GM23338 (cell line): ENCODE results near the gene IRF1. TPM values are rescaled to one million over a fixed set of nuclear protein-coding genes. Genes with fewer than 3 reads are reported as not detected.

Experiments
- ATAC-seq: fragments of 200-7000 bp; cut with Tn5 transposase; 3 replicates; pipeline ENCODE4 v1.9.1; 2020
- DNase-seq: peaks from one replicate; pipeline ENCODE4 v3.0.0-alpha.2; 2015; ENCODE audit warnings: low spot score
- H2AFZ ChIP-seq: fragments of 200-600 bp; sonication (generic); 2 replicates; pipeline ENCODE4 v1.8.0; 2016; ENCODE audit warnings: antibody characterized with exemption, mild to moderate bottlenecking, moderate library complexity
- H3F3A ChIP-seq: fragments of 200-600 bp; sonication (generic); replicated peaks from 2 replicates; pipeline ENCODE4 v1.8.0; 2017; ENCODE audit warnings: antibody characterized with exemption, mixed run types, low read depth
- H3K27ac ChIP-seq: fragments of 200-600 bp; sonication (generic); 2 replicates; pipeline ENCODE4 v1.6.1; 2016; ENCODE audit warnings: low read depth
- H3K27me3 ChIP-seq: fragments of 200-600 bp; sonication (generic); 2 replicates; pipeline ENCODE4 v1.8.0; 2016; ENCODE audit warnings: mild to moderate bottlenecking, mixed run types, moderate library complexity; ENCODE audit not compliant: insufficient read depth
- H3K36me3 ChIP-seq: fragments of 200-600 bp; sonication (generic); 2 replicates; pipeline ENCODE4 v1.8.0; 2016; ENCODE audit warnings: mild to moderate bottlenecking; ENCODE audit not compliant: insufficient read depth
- H3K4me1 ChIP-seq: fragments of 200-600 bp; sonication (generic); 2 replicates; pipeline ENCODE4 v1.8.0; 2016; ENCODE audit warnings: mild to moderate bottlenecking, moderate library complexity; ENCODE audit not compliant: insufficient read depth
- H3K4me2 ChIP-seq: fragments of 200-600 bp; sonication (generic); 2 replicates; pipeline ENCODE4 v1.7.1; 2017; ENCODE audit warnings: mixed run types
- H3K4me3 ChIP-seq: fragments of 200-600 bp; sonication (generic); 2 replicates; pipeline ENCODE4 v1.6.1; 2016; ENCODE audit warnings: mixed run types
- H3K79me2 ChIP-seq: fragments of 200-600 bp; sonication (generic); replicated peaks from 2 replicates; pipeline ENCODE4 v1.8.0; 2017; ENCODE audit warnings: mild to moderate bottlenecking; ENCODE audit not compliant: insufficient read depth
- H3K9me2 ChIP-seq: fragments of 200-600 bp; sonication (generic); 2 replicates; pipeline ENCODE4 v1.8.0; 2017; ENCODE audit not compliant: insufficient read depth
- H4K20me1 ChIP-seq: fragments of 200-600 bp; sonication (generic); replicated peaks from 2 replicates; pipeline ENCODE4 v1.8.0; 2017; ENCODE audit warnings: mild to moderate bottlenecking; ENCODE audit not compliant: insufficient read depth
- H3K27ac Mint-ChIP-seq: 2 replicates; pipeline ENCODE4 v1.8.0; 2020; ENCODE audit warnings: inconsistent platforms, mild to moderate bottlenecking, moderate library complexity, mixed read lengths
- H3K27me3 Mint-ChIP-seq: 3 replicates; pipeline ENCODE4 v1.8.0; 2022; ENCODE audit warnings: low read depth, mild to moderate bottlenecking, moderate library complexity, mixed read lengths, inconsistent platforms; ENCODE audit not compliant: insufficient read depth, poor library complexity
- H3K36me3 Mint-ChIP-seq: 3 replicates; pipeline ENCODE4 v1.8.0; 2021; ENCODE audit warnings: low read depth, mild to moderate bottlenecking, inconsistent platforms, moderate library complexity, mixed read lengths
- H3K4me1 Mint-ChIP-seq: 3 replicates; pipeline ENCODE4 v1.8.0; 2020; ENCODE audit warnings: mild to moderate bottlenecking, inconsistent platforms, mixed read lengths
- H3K4me3 Mint-ChIP-seq: 3 replicates; pipeline ENCODE4 v1.8.0; 2021; ENCODE audit warnings: moderate library complexity, mild to moderate bottlenecking, inconsistent platforms, mixed read lengths
- H3K9me3 Mint-ChIP-seq: 3 replicates; pipeline ENCODE4 v1.8.0; 2020; ENCODE audit warnings: moderate library complexity, mild to moderate bottlenecking, inconsistent platforms, mixed read lengths
- CREB1 ChIP-seq: fragments of 250-450 bp; sonication (Bioruptor Pico); IDR thresholded peaks from 2 replicates; pipeline ENCODE4 v1.5.0; 2020; ENCODE audit warnings: low read depth, mild to moderate bottlenecking, moderate library complexity
- CTCF ChIP-seq, 2 experiments: fragments of 200-600 bp in 1 of 2; sonication (generic) in 1 of 2; conservative IDR thresholded peaks; 2 replicates each; pipeline versions ENCODE4 v1.5.1 to v1.6.1; 2016 to 2017; ENCODE audit warnings: antibody characterized with exemption in 2 of 2, low read depth in 2 of 2, mild to moderate bottlenecking in 2 of 2, moderate library complexity in 1 of 2
- EZH2 ChIP-seq: fragments of 200-600 bp; sonication (generic); IDR thresholded peaks from one replicate; pipeline ENCODE4 v1.8.0; 2017; ENCODE audit warnings: antibody characterized with exemption, mild to moderate bottlenecking, low read depth; ENCODE audit not compliant: unreplicated experiment
- EZH2phosphoT487 ChIP-seq: fragments of 200-600 bp; sonication (generic); IDR thresholded peaks from one replicate; pipeline ENCODE4 v1.8.1; 2018; ENCODE audit warnings: antibody characterized with exemption; ENCODE audit not compliant: unreplicated experiment
- JUNB ChIP-seq: IDR thresholded peaks from one replicate; pipeline ENCODE4 v1.6.1; 2016; ENCODE audit warnings: antibody characterized with exemption; ENCODE audit not compliant: unreplicated experiment
- NANOG ChIP-seq: IDR thresholded peaks from 2 replicates; pipeline ENCODE4 v1.6.1; 2016; ENCODE audit warnings: antibody characterized with exemption, borderline replicate concordance
- POLR2AphosphoS5 ChIP-seq: IDR thresholded peaks from 2 replicates; pipeline ENCODE4 v1.6.1; 2016; ENCODE audit warnings: antibody characterized with exemption, low read depth
- STAT1 ChIP-seq: IDR thresholded peaks from one replicate; pipeline ENCODE4 v1.6.1; 2016; ENCODE audit warnings: antibody characterized with exemption; ENCODE audit not compliant: unreplicated experiment
- ZNF114 ChIP-seq: fragments of 250-450 bp; sonication (Bioruptor Pico); IDR thresholded peaks from 2 replicates; pipeline ENCODE4 v1.5.0; 2020; ENCODE audit warnings: mild to moderate bottlenecking, moderate library complexity
- ZNF331 ChIP-seq: fragments of 250-450 bp; sonication (Bioruptor Pico); IDR thresholded peaks from 2 replicates; pipeline ENCODE4 v1.5.0; 2020; ENCODE audit warnings: low read depth, mild to moderate bottlenecking, moderate library complexity
- ZNF462 ChIP-seq: fragments of 250-450 bp; sonication (Bioruptor Pico); IDR thresholded peaks from 2 replicates; pipeline ENCODE4 v1.5.0; 2020; ENCODE audit warnings: mild to moderate bottlenecking, moderate library complexity
- polyA plus RNA-seq: library from polyadenylated mRNA; unstranded; fragments of >200 nt; fragmentation: Nextera tagmentation; extraction: Ambion mirVana; gene quantifications from 2 replicates; pipeline ENCODE4 v1.2.1, GENCODE V29; 2016
- total RNA-seq: library from RNA; depleted of rRNA; stranded (reverse); fragments of >200 nt; shearing (Covaris generic); gene quantifications from 2 replicates; pipeline ENCODE4 v1.2.3, GENCODE V29; 2014
- TF ChIP-seq, protein P1 (sequence below): IDR thresholded peaks from 2 replicates; pipeline ENCODE4 v1.6.1; 2016; ENCODE audit warnings: antibody characterized with exemption
- TF ChIP-seq, protein P2 (sequence below): IDR thresholded peaks from one replicate; pipeline ENCODE4 v1.6.1; 2018; ENCODE audit warnings: antibody characterized with exemption; ENCODE audit not compliant: unreplicated experiment

Gene IRF1
- total and polyA plus RNA-seq, 2 experiments from 2014 or later, result 6.9 to 8.6 TPM

GRCh38 chr5:132491368-132492364 is 1.1 kb upstream of the IRF1 start:
- peaks cover 23% of the 10 kb centered on the region for H3K27me3 Mint-ChIP-seq

More at GRCh38 chr5:132491368-132492364, 1.1 kb upstream of the IRF1 start:
- H3K79me2 ChIP-seq, result 0 out of 2 replicates have a peak, but pooled peaks cover 5% of the 10 kb centered on the region
- peaks cover 5% of the 10 kb centered on the region; the same call in 1 of the 2 replicates for H3F3A ChIP-seq
- TF ChIP-seq EZH2, result no peak
- TF ChIP-seq NANOG, result no peak
- TF ChIP-seq, protein P1, sequence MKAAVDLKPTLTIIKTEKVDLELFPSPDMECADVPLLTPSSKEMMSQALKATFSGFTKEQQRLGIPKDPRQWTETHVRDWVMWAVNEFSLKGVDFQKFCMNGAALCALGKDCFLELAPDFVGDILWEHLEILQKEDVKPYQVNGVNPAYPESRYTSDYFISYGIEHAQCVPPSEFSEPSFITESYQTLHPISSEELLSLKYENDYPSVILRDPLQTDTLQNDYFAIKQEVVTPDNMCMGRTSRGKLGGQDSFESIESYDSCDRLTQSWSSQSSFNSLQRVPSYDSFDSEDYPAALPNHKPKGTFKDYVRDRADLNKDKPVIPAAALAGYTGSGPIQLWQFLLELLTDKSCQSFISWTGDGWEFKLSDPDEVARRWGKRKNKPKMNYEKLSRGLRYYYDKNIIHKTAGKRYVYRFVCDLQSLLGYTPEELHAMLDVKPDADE, result no peak
- no peak for TF ChIP-seq ZNF462 (CRISPR knock-in tag)
- no peak for TF ChIP-seq JUNB
- no peak for TF ChIP-seq EZH2phosphoT487
- no peak for TF ChIP-seq POLR2AphosphoS5
- no peak for TF ChIP-seq STAT1
- no peak for TF ChIP-seq ZNF331 (CRISPR knock-in tag)
- TF ChIP-seq, protein P2, sequence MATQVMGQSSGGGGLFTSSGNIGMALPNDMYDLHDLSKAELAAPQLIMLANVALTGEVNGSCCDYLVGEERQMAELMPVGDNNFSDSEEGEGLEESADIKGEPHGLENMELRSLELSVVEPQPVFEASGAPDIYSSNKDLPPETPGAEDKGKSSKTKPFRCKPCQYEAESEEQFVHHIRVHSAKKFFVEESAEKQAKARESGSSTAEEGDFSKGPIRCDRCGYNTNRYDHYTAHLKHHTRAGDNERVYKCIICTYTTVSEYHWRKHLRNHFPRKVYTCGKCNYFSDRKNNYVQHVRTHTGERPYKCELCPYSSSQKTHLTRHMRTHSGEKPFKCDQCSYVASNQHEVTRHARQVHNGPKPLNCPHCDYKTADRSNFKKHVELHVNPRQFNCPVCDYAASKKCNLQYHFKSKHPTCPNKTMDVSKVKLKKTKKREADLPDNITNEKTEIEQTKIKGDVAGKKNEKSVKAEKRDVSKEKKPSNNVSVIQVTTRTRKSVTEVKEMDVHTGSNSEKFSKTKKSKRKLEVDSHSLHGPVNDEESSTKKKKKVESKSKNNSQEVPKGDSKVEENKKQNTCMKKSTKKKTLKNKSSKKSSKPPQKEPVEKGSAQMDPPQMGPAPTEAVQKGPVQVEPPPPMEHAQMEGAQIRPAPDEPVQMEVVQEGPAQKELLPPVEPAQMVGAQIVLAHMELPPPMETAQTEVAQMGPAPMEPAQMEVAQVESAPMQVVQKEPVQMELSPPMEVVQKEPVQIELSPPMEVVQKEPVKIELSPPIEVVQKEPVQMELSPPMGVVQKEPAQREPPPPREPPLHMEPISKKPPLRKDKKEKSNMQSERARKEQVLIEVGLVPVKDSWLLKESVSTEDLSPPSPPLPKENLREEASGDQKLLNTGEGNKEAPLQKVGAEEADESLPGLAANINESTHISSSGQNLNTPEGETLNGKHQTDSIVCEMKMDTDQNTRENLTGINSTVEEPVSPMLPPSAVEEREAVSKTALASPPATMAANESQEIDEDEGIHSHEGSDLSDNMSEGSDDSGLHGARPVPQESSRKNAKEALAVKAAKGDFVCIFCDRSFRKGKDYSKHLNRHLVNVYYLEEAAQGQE, result no peak
- TF ChIP-seq ZNF114, result no peak
- no peak for TF ChIP-seq CTCF (conservative IDR thresholded peaks at IDR 0.05; ENCODE audit: low read depth in 2 of 2)
- TF ChIP-seq CREB1 (CRISPR knock-in tag), result no peak
- Mint-ChIP-seq H3K9me3 (no peaks in the 10 kb centered on the region), H3K4me1 (peaks cover 29% of the 10 kb centered on the region), H3K4me3 (peak overlapping the region; percentile 84), H3K36me3 (peaks cover 4% of the 10 kb centered on the region), H3K27ac (no peak overlapping the region)
- DNase-seq (peak; percentile 54), ATAC-seq (peak; percentile 12)
- H3K36me3 ChIP-seq, result no peaks in the 10 kb centered on the region
- H3K4me2 ChIP-seq, result peak overlapping the region; percentile 92
- H2AFZ ChIP-seq, result peak overlapping the region; percentile 99
- H3K4me1 ChIP-seq, result peaks cover 22% of the 10 kb centered on the region
- H3K27ac ChIP-seq, result no peak overlapping the region
- peak overlapping the region; percentile 80 for H3K4me3 ChIP-seq
- no peaks in the 10 kb centered on the region for H3K9me2 ChIP-seq
- H3K27me3 ChIP-seq, result peaks cover 39% of the 10 kb centered on the region
- peaks cover 3% of the 10 kb centered on the region; the same call in 1 of the 2 replicates for H4K20me1 ChIP-seq
